HG03575 (cell line): Measurements from ENCODE around the gene HAND2.

Source experiments
- ATAC-seq: cut with Tn5 transposase; IDR thresholded peaks from one replicate; pipeline ENCODE4 v1.9.1; 2021; ENCODE audit not compliant: unreplicated experiment, insufficient number of reproducible peaks, low FRiP score; ENCODE audit errors: extremely low read depth

Gene HAND2

DNA sequence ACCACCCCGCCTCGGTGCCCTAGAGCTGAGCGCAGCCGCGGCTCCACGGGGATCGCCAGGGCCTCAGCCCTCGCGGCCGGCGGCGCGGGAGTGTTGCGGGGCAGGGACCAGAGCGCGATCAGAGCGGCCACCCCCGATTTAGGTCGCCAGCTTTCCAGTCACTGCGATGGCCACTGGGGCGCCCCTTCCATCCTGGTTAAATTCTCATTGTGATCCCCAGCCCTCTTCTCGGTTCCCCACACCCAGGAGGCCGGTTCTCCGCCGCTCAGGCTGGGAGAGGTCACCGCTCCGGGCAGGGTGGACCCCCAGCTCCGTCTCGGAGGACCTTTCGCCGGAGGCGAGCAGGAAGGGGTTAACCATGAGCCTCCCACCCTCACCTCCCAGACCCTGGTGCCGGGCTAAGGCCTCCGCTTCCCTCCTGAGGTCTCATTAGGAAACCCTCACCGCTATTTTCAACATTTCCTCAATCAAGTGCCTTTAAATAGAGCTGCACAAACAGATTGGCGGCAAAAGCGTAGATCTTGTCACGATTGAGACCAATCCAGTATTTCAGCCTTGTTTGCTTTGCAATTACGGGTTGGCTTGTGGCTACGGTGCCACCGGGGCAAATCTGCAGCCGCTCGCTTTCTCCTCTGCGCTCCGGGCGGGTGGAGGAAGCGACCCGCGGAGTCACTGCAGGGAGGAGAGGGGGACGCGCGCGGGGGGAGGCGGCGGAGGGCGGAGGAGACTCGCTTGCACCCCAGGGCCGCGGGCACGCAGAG lies 8.3 kb upstream of the HAND2 start:
- no peak for ATAC-seq

DNA sequence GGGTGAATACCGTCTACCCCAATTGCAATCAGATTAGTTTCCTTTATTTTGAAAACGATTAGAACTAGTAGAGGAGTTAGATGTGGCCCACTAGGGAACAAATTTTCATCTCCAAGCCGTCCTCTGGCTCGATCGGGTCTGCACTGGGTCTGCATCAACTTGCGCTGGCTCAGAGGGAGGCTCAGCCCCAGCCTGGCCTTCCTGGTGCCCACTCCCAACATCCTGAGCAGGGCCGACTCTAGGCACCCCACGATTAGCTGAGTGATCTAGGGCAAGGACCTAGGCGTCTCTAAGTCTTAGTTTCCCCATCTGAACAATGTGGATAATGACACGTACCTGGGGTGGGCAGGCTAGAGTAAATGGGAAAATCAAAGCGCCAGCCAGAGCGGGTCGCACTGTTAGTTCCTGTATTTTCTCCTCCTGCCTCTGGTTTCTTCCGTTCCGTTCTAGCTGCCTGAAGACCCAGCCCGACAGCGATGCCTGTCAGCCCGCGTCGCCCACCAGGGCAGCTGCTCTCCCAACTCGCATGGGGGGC lies 7.7 kb upstream of the HAND2 start:
- no peak for ATAC-seq

DNA sequence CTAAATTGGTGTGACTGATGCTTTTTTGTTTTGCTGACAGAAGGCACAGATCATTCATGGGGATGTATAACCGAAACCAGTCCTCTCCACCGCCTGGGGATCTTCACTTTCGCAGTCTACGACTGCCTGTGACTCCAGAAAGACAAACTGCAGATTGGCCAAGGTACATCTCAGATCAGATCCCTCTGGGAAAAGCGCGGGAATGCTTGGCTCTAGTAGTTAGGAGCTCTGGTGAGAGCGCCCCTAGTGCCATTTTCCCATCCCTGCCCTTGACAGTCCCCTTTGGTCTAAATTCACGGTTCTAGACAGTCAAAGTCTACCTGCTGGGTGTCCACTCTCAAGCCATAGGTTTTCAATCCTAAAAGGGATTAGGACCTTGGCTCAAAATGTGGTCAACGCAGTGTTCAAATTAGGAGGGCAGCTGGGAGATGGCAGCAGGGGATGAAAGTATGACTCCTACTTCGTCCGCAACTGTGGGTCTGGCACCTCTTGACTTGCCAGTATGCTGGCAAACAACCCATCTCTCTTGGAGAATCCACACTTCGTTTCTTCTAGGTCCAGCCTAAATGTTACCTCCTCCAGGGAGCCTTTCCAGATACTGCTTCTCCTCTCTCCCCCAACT lies 6.9 kb upstream of the HAND2 start:
- ATAC-seq, result no peak

DNA sequence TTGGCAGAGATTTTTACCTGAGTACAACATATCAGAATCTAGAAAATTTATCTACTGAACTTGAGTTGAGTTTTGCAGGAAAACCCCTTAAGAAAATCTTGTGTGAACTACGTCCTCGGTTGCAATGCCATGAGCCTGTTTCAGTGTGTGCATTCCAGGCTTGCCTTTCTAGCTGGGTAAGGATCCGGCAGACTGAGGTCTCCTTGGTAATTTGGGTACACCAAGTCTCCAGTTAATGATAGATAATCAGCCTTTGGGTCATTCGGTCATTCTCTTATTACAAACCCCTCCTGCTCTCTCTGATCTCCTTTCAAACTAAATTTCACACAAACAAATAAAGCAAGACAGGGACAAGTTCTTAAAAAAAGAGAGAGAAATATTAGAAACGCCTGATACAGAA lies 5.9 kb upstream of the HAND2 start:
- ATAC-seq, result no peak

DNA sequence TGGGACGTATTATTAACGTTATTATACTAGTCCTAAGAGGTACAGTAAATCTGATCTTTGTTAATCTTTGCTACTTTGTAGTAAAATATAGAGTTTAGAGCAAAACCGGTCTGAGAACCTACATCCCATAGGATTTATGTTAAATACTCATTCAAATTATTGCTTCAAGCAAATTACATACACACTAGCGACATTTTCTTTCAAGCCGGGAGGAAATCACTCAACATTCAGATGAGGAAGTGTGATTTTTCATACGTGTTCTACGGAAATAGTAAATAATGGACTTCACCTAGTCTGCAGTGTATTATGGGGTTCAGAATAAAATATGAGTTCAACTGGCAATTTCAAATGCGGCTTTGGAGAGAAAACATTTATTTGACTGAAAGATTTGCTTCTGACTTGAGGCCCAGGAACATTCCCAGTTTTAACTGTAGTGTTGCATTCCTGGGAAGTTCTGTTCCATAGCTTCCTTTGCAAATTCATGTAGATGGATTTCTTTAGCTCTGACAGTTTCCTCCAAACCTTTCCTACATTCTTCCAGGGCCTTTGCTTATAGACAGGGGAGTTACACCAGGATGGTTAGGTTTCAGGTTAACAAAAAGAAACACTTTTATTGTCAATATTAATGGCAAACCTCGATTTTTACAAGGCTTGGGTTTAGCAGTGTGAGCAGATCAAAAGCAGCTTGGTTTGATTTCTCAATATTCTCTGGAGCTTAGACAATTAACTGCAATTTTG lies 5.3 kb upstream of the HAND2 start:
- no peak for ATAC-seq

DNA sequence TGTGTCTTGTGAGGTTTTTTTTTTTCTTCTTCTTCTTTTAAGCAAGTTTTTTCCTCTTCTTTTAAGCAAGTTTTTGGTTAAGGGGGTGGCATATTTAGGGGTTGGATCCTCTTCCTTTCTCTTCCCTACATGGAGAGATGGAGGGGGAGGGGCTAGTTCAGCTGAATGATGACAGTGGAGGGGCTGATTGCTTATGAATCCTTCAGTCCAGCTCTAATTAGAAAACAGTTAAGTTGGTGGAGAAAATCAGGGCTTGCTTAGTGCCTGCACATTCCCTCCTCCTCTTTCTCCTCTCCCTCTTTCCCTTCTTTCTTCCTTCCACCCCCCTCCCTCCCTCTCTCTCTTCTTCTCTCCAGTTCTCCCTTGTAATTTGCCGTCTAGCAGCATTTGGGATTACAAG lies 4.4 kb upstream of the HAND2 start:
- ATAC-seq, result no peak

DNA sequence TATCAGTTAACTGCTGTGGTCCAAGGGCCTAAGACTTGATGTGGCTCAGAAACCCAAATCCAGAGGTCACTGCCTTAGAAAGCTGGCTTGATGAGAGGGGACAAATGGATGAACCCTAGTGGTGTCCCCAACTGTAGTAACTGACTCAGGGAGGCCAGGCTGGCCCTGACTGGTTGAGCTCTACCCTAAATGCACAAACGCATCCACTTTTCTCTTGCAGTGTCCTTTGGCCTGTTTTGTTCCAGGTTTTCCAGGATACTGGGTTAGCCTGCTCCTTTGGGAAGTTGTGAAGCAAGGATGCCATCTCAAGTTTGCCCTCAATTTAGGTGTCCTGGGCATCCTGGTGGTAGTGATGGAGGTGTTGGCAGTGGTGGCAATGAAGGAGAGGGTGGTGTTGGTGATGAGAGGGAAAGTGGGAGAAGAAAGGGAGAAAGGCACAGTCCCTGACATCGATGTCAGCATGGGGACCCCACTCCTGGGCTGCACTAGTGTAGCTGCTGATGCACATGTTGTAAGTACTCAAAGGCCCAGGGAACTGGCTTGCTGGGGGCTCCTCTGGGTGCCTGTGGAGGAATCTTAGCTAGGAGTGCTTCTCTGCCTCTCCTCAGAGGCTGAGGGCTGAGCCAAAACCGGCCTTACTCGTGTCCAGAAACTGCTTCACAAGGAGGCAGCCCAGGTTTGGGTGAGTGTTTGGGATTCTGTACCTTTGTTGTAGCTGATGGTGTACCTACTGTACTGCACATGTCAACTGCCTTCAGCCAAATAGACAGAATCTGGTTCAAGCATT lies 2.9 kb upstream of the HAND2 start:
- ATAC-seq, result no peak

DNA sequence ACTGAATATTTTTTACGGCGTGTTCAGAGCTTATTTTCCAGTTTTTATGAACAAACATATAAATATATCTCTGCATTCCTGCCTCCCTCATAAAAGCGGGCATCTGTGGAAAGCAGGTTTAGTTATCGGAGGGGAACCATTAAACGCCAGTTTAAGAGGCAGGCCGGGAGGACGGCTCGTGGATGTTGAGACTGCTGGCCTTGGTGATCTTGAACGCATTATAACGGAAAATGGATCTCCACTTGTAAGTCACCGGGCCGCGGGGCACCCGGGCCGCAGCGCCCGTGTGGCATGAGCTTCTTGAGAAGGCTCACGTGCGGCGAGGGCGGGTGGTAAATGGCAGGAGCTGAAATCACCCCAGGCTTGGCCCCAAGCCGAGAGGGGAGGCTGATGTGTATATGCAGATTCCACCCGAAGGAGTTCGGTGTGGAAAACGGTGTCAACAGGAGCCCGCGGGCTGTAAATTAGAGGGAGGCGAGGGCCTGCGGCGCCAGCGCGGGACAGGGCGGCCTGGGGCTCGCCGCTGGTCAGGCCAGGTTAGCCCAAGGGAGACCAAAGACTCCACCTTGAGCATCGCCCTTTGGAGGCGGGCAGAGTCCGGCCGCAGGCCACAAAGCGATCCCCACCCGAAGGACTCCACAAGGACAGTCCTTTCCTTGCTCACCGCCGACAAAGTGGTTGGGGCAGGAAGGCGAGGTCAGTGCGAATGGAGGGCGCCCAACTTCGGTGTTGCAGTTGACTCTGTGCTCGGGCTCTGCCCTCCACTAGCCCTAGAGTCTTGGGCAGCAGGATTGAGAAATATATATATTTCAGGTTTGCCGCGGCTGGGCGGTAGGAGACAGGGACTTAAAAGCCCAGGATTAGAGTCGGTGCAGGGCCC lies 1.3 kb upstream of the HAND2 start:
- no peak for ATAC-seq

DNA sequence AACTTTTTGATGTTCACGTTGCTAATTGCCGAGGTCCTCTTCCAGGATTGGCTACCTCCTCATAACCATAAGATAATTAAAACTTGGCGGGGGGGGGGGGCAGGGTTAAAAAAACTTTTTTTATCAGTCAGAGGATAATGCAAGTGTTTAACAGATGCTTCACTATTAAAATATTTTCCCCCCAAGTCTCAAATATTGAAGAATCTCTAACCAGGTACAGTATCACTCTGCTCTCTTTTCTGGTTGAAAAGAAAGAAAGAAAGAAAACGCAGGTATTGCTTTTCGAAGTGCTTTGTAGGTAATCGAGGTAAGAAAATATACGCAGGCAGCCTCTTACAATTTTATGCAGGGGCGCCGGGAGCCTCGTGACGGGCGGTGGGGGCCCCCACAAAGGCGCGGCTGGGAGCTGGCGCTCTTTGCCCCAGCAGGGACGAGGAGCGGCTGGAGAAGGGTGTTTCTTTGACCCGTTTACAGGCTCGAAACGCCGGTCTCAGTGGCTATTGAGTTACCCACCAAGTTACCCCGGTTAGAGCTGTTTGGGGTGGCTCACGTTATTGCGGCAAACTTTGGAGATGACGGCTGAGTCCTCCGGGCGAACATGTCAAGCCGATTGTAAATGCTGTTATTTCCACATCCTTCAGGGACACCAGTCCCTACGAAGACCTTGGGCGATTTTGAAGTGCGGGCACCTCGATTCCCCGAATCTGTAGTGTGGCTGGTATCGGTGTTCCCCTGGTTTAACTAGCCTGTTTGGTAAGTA lies 477 bp upstream of the HAND2 start:
- no peak for ATAC-seq

DNA sequence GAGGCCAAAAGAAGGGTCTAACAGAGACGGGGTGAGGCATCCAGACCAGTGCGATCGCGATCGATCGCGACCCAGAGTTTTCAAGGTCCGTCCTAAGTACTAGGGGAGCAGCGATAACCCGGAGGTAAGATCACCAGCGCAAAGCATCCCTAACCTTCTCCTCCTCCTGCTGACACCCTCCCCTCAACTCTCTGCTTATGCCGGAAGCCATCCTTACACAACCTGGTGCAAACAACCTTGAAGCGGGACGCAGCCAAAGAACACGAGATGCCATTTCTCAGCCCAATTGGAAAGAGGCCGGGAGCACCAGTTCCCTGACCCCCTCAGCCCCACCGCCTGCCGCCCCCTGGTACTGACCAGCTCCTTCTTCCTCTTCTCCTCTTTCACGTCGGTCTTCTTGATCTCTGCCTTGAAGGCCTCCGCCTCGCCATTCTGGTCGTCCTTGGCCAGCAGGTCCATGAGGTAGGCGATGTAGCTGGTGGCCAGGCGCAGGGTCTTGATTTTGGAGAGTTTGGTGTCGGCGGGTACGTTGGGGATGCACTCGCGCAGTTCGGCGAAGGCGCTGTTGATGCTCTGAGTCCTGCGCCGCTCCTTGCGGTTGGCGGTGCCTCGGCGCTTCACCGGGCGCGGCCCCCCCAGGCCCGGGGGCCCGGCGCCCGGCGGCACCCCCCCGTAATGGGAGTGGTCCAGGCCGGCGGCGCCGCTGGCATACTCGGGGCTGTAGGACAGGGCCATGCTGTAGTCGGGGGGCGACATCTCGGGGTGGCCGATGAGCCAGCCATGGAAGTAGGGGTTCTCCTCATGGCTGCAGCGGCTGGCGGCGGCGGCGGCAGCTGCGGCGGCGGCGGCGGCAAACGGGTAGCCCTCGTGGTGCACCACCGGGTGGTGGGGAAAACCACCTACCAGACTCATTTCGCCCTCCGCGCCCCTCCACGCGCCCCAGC lies 1.4 kb downstream of the HAND2 start:
- no peak for ATAC-seq

DNA sequence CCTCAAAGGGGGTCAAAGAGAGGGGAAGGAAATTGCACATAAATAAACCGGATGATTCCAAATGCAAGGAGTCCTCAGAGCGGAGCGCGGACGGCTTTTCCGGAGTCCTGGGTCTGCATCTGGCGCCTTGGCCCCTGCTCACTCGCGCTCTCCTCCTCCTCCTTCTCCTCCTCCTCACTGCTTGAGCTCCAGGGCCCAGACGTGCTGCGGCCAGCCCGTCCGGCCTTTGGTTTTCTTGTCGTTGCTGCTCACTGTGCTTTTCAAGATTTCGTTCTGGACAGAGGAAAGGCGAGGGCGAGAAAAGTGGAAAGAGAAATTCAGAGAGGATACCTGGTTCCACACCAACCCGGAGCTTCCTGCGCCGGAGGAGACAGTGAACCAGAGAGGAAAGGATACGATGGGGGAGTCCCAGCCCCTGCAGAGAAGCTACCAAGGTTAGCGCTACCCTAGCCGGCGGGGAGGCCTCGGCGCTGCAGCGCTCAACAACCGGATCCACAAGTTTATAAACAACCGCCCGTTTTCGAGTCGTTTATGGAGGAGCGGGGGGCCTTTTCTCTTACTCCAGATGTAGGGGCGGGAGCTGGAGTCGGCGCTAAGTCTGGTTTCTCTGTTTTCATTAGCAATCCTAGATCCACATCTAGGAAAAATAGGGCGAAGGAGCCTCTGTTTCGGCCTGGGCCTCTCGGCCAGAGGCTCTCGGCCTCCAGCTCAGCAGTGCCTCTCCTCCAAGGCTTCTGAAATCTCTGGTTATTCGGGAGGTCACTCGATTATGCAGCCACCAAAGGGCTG lies 2.7 kb downstream of the HAND2 start:
- ATAC-seq, result no peak

DNA sequence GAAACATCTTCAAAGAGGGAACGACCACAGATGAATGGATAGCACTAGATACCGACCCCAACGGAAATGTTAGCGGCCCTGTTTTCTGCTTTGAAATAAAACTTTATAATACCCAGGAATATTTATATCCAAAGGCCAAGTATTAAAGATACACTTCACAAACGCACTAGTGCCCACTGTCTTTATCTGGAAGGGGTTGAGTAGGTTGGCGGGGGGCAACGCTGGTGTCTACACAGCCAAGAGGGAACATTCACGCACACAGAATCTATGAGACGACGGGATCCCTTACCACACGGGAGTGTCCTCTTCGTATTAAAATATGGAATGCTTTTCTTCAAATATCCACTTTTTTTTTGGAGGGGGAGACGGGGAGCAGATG lies 3.3 kb downstream of the HAND2 start:
- ATAC-seq, result no peak

DNA sequence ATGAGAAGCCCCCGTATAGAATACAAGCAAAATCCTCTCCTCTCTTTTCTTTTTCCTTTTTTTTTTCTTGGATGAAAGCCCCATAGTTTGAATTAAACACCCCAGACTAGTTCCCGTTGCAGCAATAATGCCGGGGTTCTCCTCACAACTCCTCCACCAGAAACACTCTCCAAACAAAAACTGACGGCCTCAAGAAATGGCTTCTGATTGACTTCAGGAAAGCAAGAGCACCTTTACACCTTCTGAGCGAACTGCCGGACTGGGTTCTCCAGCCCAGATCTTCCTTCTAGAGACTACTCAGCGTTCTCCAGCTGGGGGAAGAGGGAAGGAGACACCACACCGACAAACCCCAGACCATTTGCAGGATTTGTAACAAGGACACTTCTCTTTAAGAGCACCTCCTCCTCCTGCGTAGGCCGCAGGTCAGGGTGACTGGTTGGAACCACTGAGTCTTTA lies 4.0 kb downstream of the HAND2 start:
- no peak for ATAC-seq

DNA sequence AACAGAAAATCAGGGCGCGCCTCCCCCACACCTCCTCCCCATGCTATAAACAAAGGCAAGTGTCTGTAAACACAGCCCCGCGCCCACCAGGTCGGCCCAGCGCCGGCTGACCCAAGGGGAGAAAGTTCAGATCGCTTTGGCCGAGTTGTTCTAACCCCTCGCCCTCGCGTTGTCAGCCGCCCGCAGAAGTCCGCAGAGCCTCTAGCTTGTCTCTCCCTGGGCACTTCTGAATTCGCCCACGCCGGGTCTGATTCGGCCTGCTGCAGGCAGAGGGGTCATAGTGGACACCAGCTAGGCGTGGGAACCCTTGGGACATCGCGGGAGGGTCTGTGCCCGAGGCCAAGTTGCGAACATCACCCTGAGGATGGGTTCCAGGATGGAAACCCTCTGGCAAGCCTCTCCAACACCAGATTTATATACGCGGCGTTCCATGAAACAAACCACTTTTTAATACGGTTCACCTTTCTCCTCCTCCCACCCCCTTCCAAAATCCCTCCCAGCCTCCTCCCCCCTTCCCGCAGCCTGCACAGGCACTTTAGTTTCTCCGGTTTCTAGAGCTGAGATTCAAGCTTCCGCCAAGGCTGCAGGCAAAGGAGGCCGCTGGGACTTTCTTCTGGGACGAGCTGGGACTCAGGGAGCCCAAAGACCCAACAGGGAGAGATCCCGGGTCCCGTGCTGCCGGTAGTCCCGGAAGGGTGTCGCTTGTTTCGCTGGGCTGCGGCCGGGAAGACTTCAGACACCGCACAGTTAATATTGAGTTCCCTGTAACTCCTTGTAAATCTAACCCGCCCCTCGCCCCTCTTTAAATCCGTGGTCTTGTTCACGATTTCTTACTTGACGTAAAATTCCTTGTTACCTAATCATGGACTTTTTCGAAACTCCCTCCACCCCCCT lies 4.7 kb downstream of the HAND2 start:
- no peak for ATAC-seq
